SK-MEL-5 (cell line): ENCODE results near the gene GMDS. TPM values are rescaled to one million over a fixed set of nuclear protein-coding genes. Genes with fewer than 3 reads are reported as not detected.

Source experiments
- DNase-seq: peaks from one replicate; pipeline ENCODE4 v3.0.0-alpha.2; 2016; ENCODE audit warnings: low read depth, low spot score
- in situ Hi-C: cut with HindIII; loops from 2 replicates; pipeline ENCODE4 v1.10.0; 2016; ENCODE audit warnings: low sequenced_read_pairs, high pct_unique_total_duplicates, low pct_unique_long_range_greater_than_20kb
- total RNA-seq: library from RNA; depleted of rRNA; stranded (reverse); fragments of >200 nt; shearing (Covaris generic); gene quantifications from 2 replicates; pipeline ENCODE4 v1.2.3, GENCODE V29; 2014

Gene GMDS
- total RNA-seq, 1 experiment from 2014 or later, result 23.6 TPM

DNA sequence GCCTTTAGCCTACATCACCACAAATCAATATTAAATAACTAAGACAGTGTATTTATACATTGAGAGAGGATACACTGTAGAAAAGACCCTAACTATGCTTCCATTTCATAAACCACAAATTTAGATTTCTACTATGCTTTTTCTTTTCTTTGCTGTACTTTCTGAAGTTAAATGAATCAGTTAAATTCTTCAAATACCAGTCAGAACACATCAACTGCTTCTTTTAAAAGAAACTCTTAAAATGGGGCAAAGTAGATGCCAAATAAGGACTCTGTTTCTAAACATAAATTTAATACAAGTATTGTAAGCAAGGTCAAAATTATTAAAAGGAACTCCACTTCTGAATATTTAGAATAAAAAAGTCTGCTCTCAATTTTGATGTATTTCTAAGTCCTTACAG, 76.9 kb downstream of the GMDS start:
- in situ Hi-C loops, result no loop called here
- no peak for DNase-seq

GRCh38 chr6:2166717-2167116, 78.7 kb downstream of the GMDS start:
- no peak for DNase-seq
- in situ Hi-C loops, result no loop called here

- DNase-seq, result no peak
- in situ Hi-C loops, result no loop called here
Observed at GRCh38 chr6:2165286-2165685, 80.1 kb downstream of the GMDS start.

DNA sequence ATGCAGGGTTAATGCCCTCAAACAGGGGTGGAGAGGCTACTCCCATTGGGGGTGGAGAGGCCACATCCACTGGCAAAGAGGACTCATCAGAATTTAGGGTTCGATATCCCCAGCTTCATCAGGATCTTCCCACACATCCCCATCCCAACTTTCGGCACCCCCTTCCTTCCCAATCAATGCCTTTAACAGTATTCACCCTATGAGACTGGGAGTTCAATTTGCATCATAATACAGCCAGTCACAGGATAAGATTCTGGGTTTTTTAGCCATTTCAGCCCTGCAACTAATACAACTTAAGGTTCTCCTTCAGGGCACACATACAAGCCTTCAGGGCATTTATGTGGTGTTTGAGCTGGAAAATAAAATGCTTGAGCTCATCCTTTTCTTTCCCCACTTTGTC, 80.9 kb downstream of the GMDS start:
- DNase-seq, result no peak
- in situ Hi-C loops, result no loop called here

- in situ Hi-C loops, result no loop called here
- no peak for DNase-seq
Observed at GRCh38 chr6:2162079-2162445, 83.3 kb downstream of the GMDS start.

- in situ Hi-C loops, result no loop called here
- DNase-seq, result peak; percentile 86
Observed at GRCh38 chr6:2158596-2159271, 86.7 kb downstream of the GMDS start.

DNA sequence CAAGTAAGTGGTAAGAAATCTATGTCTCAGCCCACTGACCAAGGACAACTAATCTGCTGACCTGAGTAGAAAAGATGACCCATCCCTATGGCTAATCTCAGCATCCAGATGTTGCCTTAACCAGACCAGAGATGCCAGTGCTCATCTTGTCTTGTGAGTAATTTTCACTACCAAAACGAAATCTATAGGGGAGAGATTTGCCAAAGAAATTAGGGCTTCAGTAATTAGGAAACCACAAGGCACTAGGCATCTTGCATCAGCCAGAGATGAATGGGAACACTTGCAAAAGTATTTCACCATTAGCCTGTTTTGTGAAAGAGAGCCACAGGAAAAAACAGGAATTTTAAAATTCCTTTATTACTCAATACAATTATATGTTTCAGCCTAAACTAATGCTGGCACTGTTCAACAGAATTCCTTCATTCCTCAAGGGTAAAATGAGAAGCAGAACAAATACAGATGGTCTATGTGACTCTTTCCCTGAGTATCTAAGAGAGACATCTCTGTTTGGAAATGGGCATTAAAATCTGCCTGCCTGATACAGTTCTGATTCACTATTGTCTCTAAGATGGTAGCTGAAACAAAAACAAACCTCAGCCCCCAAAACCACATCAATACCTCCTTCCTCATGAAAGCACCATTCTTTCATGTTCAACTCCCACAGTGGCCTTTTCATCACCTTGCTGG, 87.8 kb downstream of the GMDS start:
- DNase-seq, result peak; percentile 63
- in situ Hi-C loops, result no loop called here

- DNase-seq, result no peak
- in situ Hi-C loops, result no loop called here
Observed at GRCh38 chr6:2155206-2155605, 90.2 kb downstream of the GMDS start.

GRCh38 chr6:2149361-2150006, 95.9 kb downstream of the GMDS start:
- in situ Hi-C loops, result no loop called here

GRCh38 chr6:2148748-2149147, 96.7 kb downstream of the GMDS start:
- in situ Hi-C loops, result no loop called here
- no peak for DNase-seq

More at GRCh38 chr6:2149361-2150006, 95.9 kb downstream of the GMDS start:
- DNase-seq, result no peak

DNA sequence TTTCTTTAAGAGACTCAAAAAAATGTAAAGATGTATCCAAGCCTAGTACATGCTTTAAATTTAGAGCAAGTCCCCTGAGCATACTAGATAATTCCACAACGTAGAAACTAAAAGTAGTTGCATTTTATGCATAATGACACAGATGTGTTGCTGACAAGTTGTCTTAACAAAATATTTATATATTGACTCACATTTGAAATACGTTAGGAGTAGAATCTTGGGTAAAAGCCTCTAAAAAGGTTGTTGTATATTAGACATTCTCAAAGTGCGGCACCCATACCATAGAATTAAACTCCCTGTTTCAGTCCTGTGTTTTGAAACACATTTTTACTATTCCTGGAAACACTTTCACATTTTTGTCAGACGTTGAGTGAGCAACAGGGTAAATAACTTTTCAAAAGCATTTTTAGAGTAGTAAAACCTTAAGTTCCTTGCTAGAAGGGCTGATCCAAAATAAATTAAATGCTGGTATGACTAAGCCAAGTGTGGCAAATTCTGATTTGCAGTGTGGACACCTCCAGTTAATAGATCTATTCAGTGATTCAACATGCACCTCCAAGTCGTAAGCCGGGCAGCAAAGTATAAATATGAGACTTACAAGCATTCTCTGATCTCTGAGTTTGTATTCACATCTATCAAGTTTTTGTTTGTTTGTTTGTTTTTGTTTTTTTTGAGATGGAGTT, 97.5 kb downstream of the GMDS start:
- in situ Hi-C loops, result no loop called here
- DNase-seq, result no peak

DNA sequence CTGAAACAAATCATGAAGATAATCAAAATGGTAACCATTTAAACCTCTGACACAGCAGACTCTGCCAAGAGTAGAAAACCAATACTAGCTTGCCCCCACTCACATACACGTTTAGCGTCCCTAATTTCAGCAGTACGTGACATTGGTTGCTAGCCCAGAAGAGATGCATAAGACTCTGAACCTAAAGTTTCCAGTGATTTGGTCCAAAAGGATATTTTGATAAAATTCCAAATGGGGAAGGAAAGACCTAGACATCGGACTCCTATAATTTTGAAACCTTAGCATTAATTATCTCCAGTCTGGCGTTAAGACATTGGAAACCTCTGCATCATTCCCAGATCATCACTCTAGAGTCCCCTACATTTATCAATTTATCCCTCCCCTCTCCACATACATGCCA, 98.1 kb downstream of the GMDS start:
- in situ Hi-C loops, result no loop called here

GRCh38 chr6:2144210-2144609, 101.2 kb downstream of the GMDS start:
- DNase-seq, result no peak
- in situ Hi-C loops, result no loop called here

More for the DNA sequence above, 98.1 kb downstream of the GMDS start:
- no peak for DNase-seq

DNA sequence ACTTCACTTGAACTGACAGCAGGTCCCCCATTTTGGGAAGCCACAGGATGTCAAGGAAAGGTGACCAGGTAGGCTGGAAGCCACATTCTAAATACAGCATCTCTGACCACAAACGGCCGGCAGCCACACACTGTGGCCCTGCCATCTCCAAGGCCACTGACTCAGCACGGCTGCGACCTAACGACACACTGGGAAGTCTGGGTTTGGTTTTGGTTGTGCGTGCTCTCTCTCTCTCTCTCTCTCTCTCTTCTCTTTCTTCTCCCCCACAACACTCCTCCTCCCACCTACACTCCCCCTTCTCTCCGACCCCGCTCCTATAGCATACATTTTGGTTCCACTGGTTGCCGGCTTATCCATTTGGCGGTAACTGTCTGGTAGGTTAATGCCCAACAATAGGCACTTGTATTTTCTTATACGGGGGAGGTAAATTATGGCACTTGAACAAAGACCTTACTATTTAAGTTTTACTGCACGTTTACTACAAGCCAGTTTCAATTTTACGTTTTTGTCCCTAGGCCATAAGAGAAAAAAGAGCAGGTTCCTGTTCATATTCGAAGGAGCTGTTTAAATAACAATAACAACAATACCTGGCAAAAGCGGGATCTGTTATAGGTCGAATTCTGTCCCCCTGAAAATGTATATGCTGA, 103.6 kb downstream of the GMDS start:
- DNase-seq, result peak; percentile 42
- in situ Hi-C loops, result no loop called here

- in situ Hi-C loops, result no loop called here
- no peak for DNase-seq
Observed at GRCh38 chr6:2140438-2141128, 104.8 kb downstream of the GMDS start.

DNA sequence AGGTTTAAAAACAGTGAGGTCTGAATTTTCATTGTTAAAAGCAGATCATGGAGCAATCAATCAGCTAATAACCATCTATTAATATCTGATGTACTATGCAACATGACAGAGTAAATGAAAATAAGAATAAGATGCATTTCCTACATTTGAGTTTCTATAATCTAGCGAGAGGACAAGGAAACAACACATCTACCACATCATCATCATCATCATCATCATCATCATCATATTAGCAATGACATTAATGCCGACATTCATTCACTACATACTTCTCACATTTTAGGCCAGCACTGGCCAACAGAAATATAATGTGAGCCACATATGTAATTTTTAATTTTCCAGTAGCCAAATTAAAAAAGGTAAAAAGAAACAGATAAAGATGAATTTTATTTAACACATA, 110.0 kb downstream of the GMDS start:
- no peak for DNase-seq
- in situ Hi-C loops, result no loop called here

GRCh38 chr6:2134554-2134953, 110.9 kb downstream of the GMDS start:
- no peak for DNase-seq
- in situ Hi-C loops, result no loop called here
